ENCODE data around the gene AGAP1. TPM values are rescaled to one million over a fixed set of nuclear protein-coding genes. Genes with fewer than 3 reads are reported as not detected.
A peak's percentile ranks its signal among the peaks of the same experiment; 100 is the strongest.

Gene AGAP1
- polyA plus RNA-seq, 2 of the 4 experiments (the other 2 are of a cell fraction), result 20.2 to 21.9 TPM

DNA sequence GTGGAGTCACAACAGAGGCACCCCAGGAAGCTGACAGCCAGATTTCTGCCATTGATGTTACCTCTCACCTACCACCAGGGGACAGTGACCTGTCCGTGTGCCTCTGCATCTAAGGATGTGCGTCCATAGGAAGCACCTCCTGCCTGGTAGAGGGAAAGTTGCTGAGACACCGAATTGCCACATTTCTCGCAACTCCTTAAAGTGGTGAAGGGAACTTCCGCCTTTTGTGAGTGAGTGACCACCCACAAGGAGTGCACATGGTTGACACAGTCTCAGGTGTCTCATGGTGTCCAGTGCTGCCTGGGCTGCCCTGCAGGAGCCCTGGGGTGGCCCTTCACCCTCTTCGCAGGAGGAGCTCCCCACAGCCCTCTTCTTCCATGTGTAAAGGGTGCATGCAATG, 472.6 kb downstream of the AGAP1 start:
- FAIRE-seq (no peak), DNase-seq (ENCODE audit: low read depth in 1 of 2, low spot score in 1 of 2) (peak; percentile 13 to 27), ATAC-seq (peak; percentile 74 to 77)
- ChIA-PET POLR2A (no interaction called here), CTCF (no interaction called here)
- H3K4me1 ChIP-seq, result no peaks in the 10 kb centered on the region
- H3K4me2 ChIP-seq, result no peak overlapping the region
- TF ChIP-seq ATOH8 (CRISPR knock-in tag; IDR thresholded peaks at IDR 0.05; ENCODE audit: low read depth), result no peak
- TF ChIP-seq JUNB (IDR thresholded peaks at IDR 0.05), result no peak
- TF ChIP-seq NR3C1 (IDR thresholded peaks at IDR 0.05), result no peak
- TF ChIP-seq CBX8 (IDR thresholded peaks at IDR 0.05), result no peak
- no peak for TF ChIP-seq FOSL2 (IDR thresholded peaks at IDR 0.05)
- TF ChIP-seq FOSL2 (CRISPR knock-in tag; IDR thresholded peaks at IDR 0.05), result no peak
- TF ChIP-seq KDM5A (IDR thresholded peaks at IDR 0.05), result no peak
- TF ChIP-seq GATA3 (IDR thresholded peaks at IDR 0.05; ENCODE audit: borderline replicate concordance), result no peak
- TF ChIP-seq MAZ (IDR thresholded peaks at IDR 0.05; ENCODE audit: borderline replicate concordance, low read depth, low read length), result no peak
- no peak for TF ChIP-seq ZFP36 (IDR thresholded peaks at IDR 0.05; ENCODE audit: borderline replicate concordance, partially characterized antibody)
- no peak for TF ChIP-seq ELK1 (IDR thresholded peaks at IDR 0.05; ENCODE audit: low read depth, low read length)
- no peak for TF ChIP-seq CTCF (IDR thresholded peaks at IDR 0.05)
- TF ChIP-seq, protein P1, sequence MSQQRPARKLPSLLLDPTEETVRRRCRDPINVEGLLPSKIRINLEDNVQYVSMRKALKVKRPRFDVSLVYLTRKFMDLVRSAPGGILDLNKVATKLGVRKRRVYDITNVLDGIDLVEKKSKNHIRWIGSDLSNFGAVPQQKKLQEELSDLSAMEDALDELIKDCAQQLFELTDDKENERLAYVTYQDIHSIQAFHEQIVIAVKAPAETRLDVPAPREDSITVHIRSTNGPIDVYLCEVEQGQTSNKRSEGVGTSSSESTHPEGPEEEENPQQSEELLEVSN (IDR thresholded peaks at IDR 0.05; ENCODE audit: borderline replicate concordance, low read depth), result no peak
- no peak for TF ChIP-seq NFE2L2 (conservative IDR thresholded peaks at IDR 0.05; ENCODE audit: low read length)
- no peak for TF ChIP-seq RCOR1 (IDR thresholded peaks at IDR 0.05; ENCODE audit: low read depth, low read length)
- no peak for TF ChIP-seq HOXA7 (CRISPR knock-in tag; IDR thresholded peaks at IDR 0.05)
- TF ChIP-seq, protein P2, sequence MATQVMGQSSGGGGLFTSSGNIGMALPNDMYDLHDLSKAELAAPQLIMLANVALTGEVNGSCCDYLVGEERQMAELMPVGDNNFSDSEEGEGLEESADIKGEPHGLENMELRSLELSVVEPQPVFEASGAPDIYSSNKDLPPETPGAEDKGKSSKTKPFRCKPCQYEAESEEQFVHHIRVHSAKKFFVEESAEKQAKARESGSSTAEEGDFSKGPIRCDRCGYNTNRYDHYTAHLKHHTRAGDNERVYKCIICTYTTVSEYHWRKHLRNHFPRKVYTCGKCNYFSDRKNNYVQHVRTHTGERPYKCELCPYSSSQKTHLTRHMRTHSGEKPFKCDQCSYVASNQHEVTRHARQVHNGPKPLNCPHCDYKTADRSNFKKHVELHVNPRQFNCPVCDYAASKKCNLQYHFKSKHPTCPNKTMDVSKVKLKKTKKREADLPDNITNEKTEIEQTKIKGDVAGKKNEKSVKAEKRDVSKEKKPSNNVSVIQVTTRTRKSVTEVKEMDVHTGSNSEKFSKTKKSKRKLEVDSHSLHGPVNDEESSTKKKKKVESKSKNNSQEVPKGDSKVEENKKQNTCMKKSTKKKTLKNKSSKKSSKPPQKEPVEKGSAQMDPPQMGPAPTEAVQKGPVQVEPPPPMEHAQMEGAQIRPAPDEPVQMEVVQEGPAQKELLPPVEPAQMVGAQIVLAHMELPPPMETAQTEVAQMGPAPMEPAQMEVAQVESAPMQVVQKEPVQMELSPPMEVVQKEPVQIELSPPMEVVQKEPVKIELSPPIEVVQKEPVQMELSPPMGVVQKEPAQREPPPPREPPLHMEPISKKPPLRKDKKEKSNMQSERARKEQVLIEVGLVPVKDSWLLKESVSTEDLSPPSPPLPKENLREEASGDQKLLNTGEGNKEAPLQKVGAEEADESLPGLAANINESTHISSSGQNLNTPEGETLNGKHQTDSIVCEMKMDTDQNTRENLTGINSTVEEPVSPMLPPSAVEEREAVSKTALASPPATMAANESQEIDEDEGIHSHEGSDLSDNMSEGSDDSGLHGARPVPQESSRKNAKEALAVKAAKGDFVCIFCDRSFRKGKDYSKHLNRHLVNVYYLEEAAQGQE (IDR thresholded peaks at IDR 0.05), result no peak
- TF ChIP-seq HMGXB4 (CRISPR knock-in tag; IDR thresholded peaks at IDR 0.05; ENCODE audit: borderline replicate concordance), result no peak
- TF ChIP-seq CHD2 (IDR thresholded peaks at IDR 0.05; ENCODE audit: low read length, partially characterized antibody), result no peak
- no peak for TF ChIP-seq POLR2A (IDR thresholded peaks at IDR 0.05; ENCODE audit: low read length)
- H3K4me3 ChIP-seq, result no peak overlapping the region
- WGBS (ENCODE audit: missing lambda C conversion rate), result 68% methylated on average over 5 of the region's 6 CpGs
- H3K9me3 ChIP-seq, result no peaks in the 10 kb centered on the region
- H3K27ac ChIP-seq, result no peak overlapping the region

Data from A549 (cell line).